HCT116 (cell line): ENCODE results near the gene ETNPPL. TPM values are rescaled to one million over a fixed set of nuclear protein-coding genes. Genes with fewer than 3 reads are reported as not detected.

Source experiments
- ATAC-seq: fragments of 200-7000 bp; cut with Tn5 transposase; 2 replicates; pipeline ENCODE4 v1.9.1; 2020; ENCODE audit warnings: mild to moderate bottlenecking, moderate library complexity
- BruUV-seq: library from RNA; stranded (reverse); fragments of 400-500 nt; replicated peaks from 2 replicates; lab custom pipeline; 2021; lab: Mats Ljungman, UMichigan
- CTCF ChIA-PET: fragments of 300-600 bp; sonication (Branson Sonifier 250); formaldehyde crosslinking; loops from one replicate; lab custom pipeline; 2021; ENCODE audit warnings: antibody characterized with exemption; lab: Charles Lee
- POLR2A ChIA-PET: fragments of 300-600, 350-600 bp; sonication (Branson Sonifier 250); formaldehyde crosslinking; loops from one replicate; lab custom pipeline; 2021; ENCODE audit warnings: antibody characterized with exemption; lab: Charles Lee
- RAD21 ChIA-PET, 2 experiments: fragments of 300-600 bp; sonication (Branson Sonifier 250); formaldehyde crosslinking; loops; one replicate each; lab custom pipeline; 2023; ENCODE audit warnings: low total read pairs in 2 of 2; ENCODE audit not compliant: uncharacterized antibody in 2 of 2, unreplicated experiment in 2 of 2, low non-redundant PET in 1 of 2; lab: Charles Lee
- DNase-seq: peaks from one replicate; pipeline ENCODE4 v3.0.0-alpha.2; 2010; ENCODE audit warnings: low read depth, low spot score
- H2AFZ ChIP-seq: fragments of 200-600 bp; shearing (Covaris generic), sonication (generic); 2 replicates; pipeline ENCODE4 v1.6.1; 2017; ENCODE audit warnings: low read depth, mixed run types, mixed read lengths, antibody characterized with exemption, low read length; ENCODE audit not compliant: poor library complexity, severe bottlenecking
- H3K27ac ChIP-seq: 2 replicates; pipeline ENCODE4 v1.5.1; 2012; ENCODE audit warnings: low read depth, low read length
- H3K27me3 ChIP-seq: fragments of 200-600 bp; sonication (generic); 2 replicates; pipeline ENCODE4 v1.6.1; 2016; ENCODE audit warnings: mixed run types, low read length, mixed read lengths; ENCODE audit not compliant: insufficient read depth
- H3K36me3 ChIP-seq, 2 experiments: fragments of 200-500 bp in 1 of 2; fragments of 200-600 bp in 1 of 2; sonication (Bioruptor generic) in 1 of 2; sonication (generic) in 1 of 2; 2 replicates each; pipeline versions ENCODE4 v1.5.1 to v1.6.1; 2014 to 2016; ENCODE audit warnings: low read length in 2 of 2, inconsistent platforms in 1 of 2, mixed read lengths in 1 of 2, mixed run types in 1 of 2; ENCODE audit not compliant: insufficient read depth in 2 of 2, control insufficient read depth in 1 of 2
- H3K4me1 ChIP-seq, 2 experiments: fragments of 200-600 bp in 1 of 2; sonication (generic) in 1 of 2; 2 replicates each; pipeline versions ENCODE4 v1.5.1 to v1.6.1; 2012 to 2017; ENCODE audit warnings: low read length in 2 of 2, inconsistent platforms in 1 of 2, mild to moderate bottlenecking in 1 of 2, mixed read lengths in 1 of 2, mixed run types in 1 of 2, moderate library complexity in 1 of 2; ENCODE audit not compliant: insufficient read depth in 2 of 2, control insufficient read depth in 1 of 2
- H3K4me2 ChIP-seq: fragments of 200-600 bp; sonication (generic); 2 replicates; pipeline ENCODE4 v1.6.1; 2017; ENCODE audit warnings: mixed run types, low read length, mixed read lengths
- H3K4me3 ChIP-seq, 2 experiments: fragments of 200-600 bp in 1 of 2; sonication (generic) in 1 of 2; replicated peaks in 1 of 2; 2 replicates each; pipeline ENCODE4 v1.5.1; 2011 to 2016; ENCODE audit warnings: low read length in 2 of 2, control low read depth in 1 of 2, low read depth in 1 of 2, mild to moderate bottlenecking in 1 of 2, mixed read lengths in 1 of 2, mixed run types in 1 of 2
- H3K79me2 ChIP-seq: fragments of 200-600 bp; sonication (generic); 2 replicates; pipeline ENCODE4 v1.6.1; 2017; ENCODE audit warnings: mild to moderate bottlenecking, mixed run types, low read length, moderate library complexity, mixed read lengths; ENCODE audit not compliant: insufficient read depth
- H3K9ac ChIP-seq: fragments of 200-600 bp; sonication (generic); 2 replicates; pipeline ENCODE4 v1.6.1; 2016; ENCODE audit warnings: low read length, mixed read lengths
- H3K9me2 ChIP-seq: fragments of 200-600 bp; sonication (generic), shearing (Covaris generic); 2 replicates; pipeline ENCODE4 v1.6.1; 2017; ENCODE audit warnings: mixed run types, mild to moderate bottlenecking, moderate library complexity; ENCODE audit not compliant: insufficient read depth
- H3K9me3 ChIP-seq, 2 experiments: fragments of 200-500 bp in 1 of 2; fragments of 200-600 bp in 1 of 2; sonication (Bioruptor generic) in 1 of 2; sonication (generic) in 1 of 2; 2 replicates each; pipeline ENCODE4 v1.6.1; 2014 to 2017; ENCODE audit warnings: low read length in 2 of 2, mixed read lengths in 2 of 2, inconsistent platforms in 1 of 2, low read depth in 1 of 2, mild to moderate bottlenecking in 1 of 2, mixed run types in 1 of 2, moderate library complexity in 1 of 2; ENCODE audit not compliant: control insufficient read depth in 1 of 2, insufficient read depth in 1 of 2
- H4K20me1 ChIP-seq: fragments of 200-600 bp; sonication (generic), shearing (Covaris generic); 2 replicates; pipeline ENCODE4 v1.6.1; 2017; ENCODE audit warnings: mixed run types, mild to moderate bottlenecking, moderate library complexity; ENCODE audit not compliant: insufficient read depth
- ATF3 ChIP-seq: IDR thresholded peaks from 2 replicates; pipeline ENCODE4 v1.6.1; 2012
- CBX3 ChIP-seq: IDR thresholded peaks from 2 replicates; pipeline ENCODE4 v1.6.1; 2012; ENCODE audit warnings: low read depth
- SIN3A ChIP-seq: IDR thresholded peaks from 2 replicates; pipeline ENCODE4 v1.6.1; 2012; ENCODE audit warnings: low read depth
- SP1 ChIP-seq: IDR thresholded peaks from 2 replicates; pipeline ENCODE4 v1.6.1; 2012; ENCODE audit warnings: low read depth
- SRF ChIP-seq: IDR thresholded peaks from 2 replicates; pipeline ENCODE4 v1.6.1; 2012; ENCODE audit warnings: low read depth
- intact Hi-C: fragments of 100-400 bp; cut with micrococcal nuclease; formaldehyde crosslinking; loops from 2 replicates; pipeline ENCODE4 v1.10.0; 2022
- total RNA-seq: library from RNA; stranded (reverse); gene quantifications from one replicate; pipeline ENCODE4 v1.2.1, GENCODE V29; 2021; ENCODE audit not compliant: unreplicated experiment
- TF ChIP-seq, protein P1 (sequence below): IDR thresholded peaks from 2 replicates; pipeline ENCODE4 v1.6.1; 2012; ENCODE audit warnings: low read depth

ETNPPL gene
- total RNA-seq, 1 experiment from 2014 or later = not detected

- TF ChIP-seq SIN3A (no peak), CBX3 (no peak), ATF3 (no peak)
- Histone ChIP-seq H3K4me2 (no peak overlapping the region), H3K9me2 (no peaks in the 10 kb centered on the region), H3K4me1 (no peaks in the 10 kb centered on the region), H2AFZ (no peak overlapping the region), H3K79me2 (no peaks in the 10 kb centered on the region), H3K36me3 (no peaks in the 10 kb centered on the region), H3K27me3 (no peaks in the 10 kb centered on the region), H3K9ac (no peak overlapping the region), H4K20me1 (no peaks in the 10 kb centered on the region), H3K27ac (no peak overlapping the region), H3K9me3 (no peaks in the 10 kb centered on the region), H3K4me3 (no peak overlapping the region)
- CTCF ChIA-PET = no interaction called here
- RAD21 ChIA-PET = no interaction called here
- BruUV-seq = no TSS peak
- POLR2A ChIA-PET = no interaction called here
- ATAC-seq (no peak), DNase-seq (no peak)
- intact Hi-C loops = no loop called here
Measured at GRCh38 chr4:108787724-108788123, 24.9 kb upstream of the ETNPPL start.

- no TSS peak for BruUV-seq
- intact Hi-C loops = no loop called here
- no peak for ATAC-seq
Measured at GRCh38 chr4:108787106-108787505, 24.3 kb upstream of the ETNPPL start.

More at GRCh38 chr4:108787106-108787505, 24.3 kb upstream of the ETNPPL start:
- TF ChIP-seq SP1 (no peak), SRF (no peak), SIN3A (no peak)
- TF ChIP-seq, protein P1, sequence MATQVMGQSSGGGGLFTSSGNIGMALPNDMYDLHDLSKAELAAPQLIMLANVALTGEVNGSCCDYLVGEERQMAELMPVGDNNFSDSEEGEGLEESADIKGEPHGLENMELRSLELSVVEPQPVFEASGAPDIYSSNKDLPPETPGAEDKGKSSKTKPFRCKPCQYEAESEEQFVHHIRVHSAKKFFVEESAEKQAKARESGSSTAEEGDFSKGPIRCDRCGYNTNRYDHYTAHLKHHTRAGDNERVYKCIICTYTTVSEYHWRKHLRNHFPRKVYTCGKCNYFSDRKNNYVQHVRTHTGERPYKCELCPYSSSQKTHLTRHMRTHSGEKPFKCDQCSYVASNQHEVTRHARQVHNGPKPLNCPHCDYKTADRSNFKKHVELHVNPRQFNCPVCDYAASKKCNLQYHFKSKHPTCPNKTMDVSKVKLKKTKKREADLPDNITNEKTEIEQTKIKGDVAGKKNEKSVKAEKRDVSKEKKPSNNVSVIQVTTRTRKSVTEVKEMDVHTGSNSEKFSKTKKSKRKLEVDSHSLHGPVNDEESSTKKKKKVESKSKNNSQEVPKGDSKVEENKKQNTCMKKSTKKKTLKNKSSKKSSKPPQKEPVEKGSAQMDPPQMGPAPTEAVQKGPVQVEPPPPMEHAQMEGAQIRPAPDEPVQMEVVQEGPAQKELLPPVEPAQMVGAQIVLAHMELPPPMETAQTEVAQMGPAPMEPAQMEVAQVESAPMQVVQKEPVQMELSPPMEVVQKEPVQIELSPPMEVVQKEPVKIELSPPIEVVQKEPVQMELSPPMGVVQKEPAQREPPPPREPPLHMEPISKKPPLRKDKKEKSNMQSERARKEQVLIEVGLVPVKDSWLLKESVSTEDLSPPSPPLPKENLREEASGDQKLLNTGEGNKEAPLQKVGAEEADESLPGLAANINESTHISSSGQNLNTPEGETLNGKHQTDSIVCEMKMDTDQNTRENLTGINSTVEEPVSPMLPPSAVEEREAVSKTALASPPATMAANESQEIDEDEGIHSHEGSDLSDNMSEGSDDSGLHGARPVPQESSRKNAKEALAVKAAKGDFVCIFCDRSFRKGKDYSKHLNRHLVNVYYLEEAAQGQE = no peak
- TF ChIP-seq, all 23 proteins: peak for 0
- Histone ChIP-seq H3K79me2 (no peaks in the 10 kb centered on the region), H3K9ac (no peak overlapping the region), H3K4me2 (no peak overlapping the region), H3K4me3 (no peak overlapping the region), H4K20me1 (no peaks in the 10 kb centered on the region), H3K9me3 (no peaks in the 10 kb centered on the region), H2AFZ (no peak overlapping the region), H3K27me3 (no peaks in the 10 kb centered on the region), H3K9me2 (no peaks in the 10 kb centered on the region), H3K27ac (no peak overlapping the region), H3K36me3 (no peaks in the 10 kb centered on the region), H3K4me1 (no peaks in the 10 kb centered on the region)
- CTCF ChIA-PET = no interaction called here
- no peak for DNase-seq
- POLR2A ChIA-PET = no interaction called here
- RAD21 ChIA-PET = no interaction called here
